HEK293 (cell line): ENCODE results near the gene TEDDM1.
A peak's percentile ranks its signal among the peaks of the same experiment; 100 is the strongest.

Source experiments
- IKZF3 ChIP-seq: fragments of 450-650 bp; IDR thresholded peaks from 2 replicates; pipeline ENCODE4 v1.5.0; 2018; ENCODE audit warnings: missing biosample characterization, mild to moderate bottlenecking, missing genetic modification characterization, moderate library complexity
- KLF1 ChIP-seq: fragments of 450-650 bp; formaldehyde crosslinking; IDR thresholded peaks from 2 replicates; pipeline ENCODE4 v1.5.1; 2016; ENCODE audit warnings: missing biosample characterization, missing genetic modification characterization
- MYNN ChIP-seq: fragments of 450-650 bp; formaldehyde crosslinking; IDR thresholded peaks from 2 replicates; pipeline ENCODE4 v1.5.1; 2016; ENCODE audit warnings: missing biosample characterization, missing genetic modification characterization, borderline replicate concordance
- PRDM6 ChIP-seq: fragments of 450-650 bp; formaldehyde crosslinking; IDR thresholded peaks from 2 replicates; pipeline ENCODE4 v1.5.1; 2017; ENCODE audit warnings: missing biosample characterization, missing genetic modification characterization
- SCRT2 ChIP-seq: fragments of 450-650 bp; formaldehyde crosslinking; IDR thresholded peaks from 2 replicates; pipeline ENCODE4 v1.5.1; 2016; ENCODE audit warnings: missing biosample characterization, missing genetic modification characterization
- SP2 ChIP-seq: fragments of 450-650 bp; formaldehyde crosslinking; IDR thresholded peaks from 2 replicates; pipeline ENCODE4 v1.5.1; 2016; ENCODE audit warnings: missing biosample characterization, missing genetic modification characterization
- ZBTB11 ChIP-seq: fragments of 450-650 bp; formaldehyde crosslinking; conservative IDR thresholded peaks from 2 replicates; pipeline ENCODE4 v1.5.1; 2016; ENCODE audit warnings: low read depth, missing biosample characterization, missing genetic modification characterization
- ZBTB26 ChIP-seq: fragments of 450-650 bp; formaldehyde crosslinking; optimal IDR thresholded peaks from 2 replicates; pipeline ENCODE3; 2016; ENCODE audit warnings: missing biosample characterization, mild to moderate bottlenecking, missing genetic modification characterization
- ZBTB44 ChIP-seq: fragments of 450-650 bp; IDR thresholded peaks from 2 replicates; pipeline ENCODE4 v1.5.1; 2018; ENCODE audit warnings: missing biosample characterization, mild to moderate bottlenecking, missing genetic modification characterization
- ZBTB8A ChIP-seq: fragments of 450-650 bp; formaldehyde crosslinking; IDR thresholded peaks from 2 replicates; pipeline ENCODE4 v1.5.1; 2016; ENCODE audit warnings: missing biosample characterization, missing genetic modification characterization
- ZFHX2 ChIP-seq: fragments of 450-650 bp; formaldehyde crosslinking; conservative IDR thresholded peaks from 2 replicates; pipeline ENCODE4 v1.5.1; 2016; ENCODE audit warnings: missing biosample characterization, missing genetic modification characterization
- ZNF155 ChIP-seq: fragments of 450-650 bp; formaldehyde crosslinking; IDR thresholded peaks from 2 replicates; pipeline ENCODE4 v1.5.1; 2016; ENCODE audit warnings: missing biosample characterization, missing genetic modification characterization
- ZNF24 ChIP-seq: fragments of 450-650 bp; formaldehyde crosslinking; IDR thresholded peaks from 2 replicates; pipeline ENCODE4 v1.5.1; 2016; ENCODE audit warnings: missing biosample characterization, missing genetic modification characterization
- ZNF350 ChIP-seq: fragments of 450-650 bp; formaldehyde crosslinking; IDR thresholded peaks from 2 replicates; pipeline ENCODE4 v1.5.0; 2017; ENCODE audit warnings: missing biosample characterization, mild to moderate bottlenecking, missing genetic modification characterization
- ZNF423 ChIP-seq: fragments of 450-650 bp; formaldehyde crosslinking; IDR thresholded peaks from 2 replicates; pipeline ENCODE4 v1.5.1; 2016; ENCODE audit warnings: missing biosample characterization, missing genetic modification characterization
- ZNF600 ChIP-seq: fragments of 450-650 bp; formaldehyde crosslinking; IDR thresholded peaks from 2 replicates; pipeline ENCODE4 v1.5.1; 2016; ENCODE audit warnings: missing biosample characterization, missing genetic modification characterization
- ZNF660 ChIP-seq: fragments of 450-650 bp; IDR thresholded peaks from 2 replicates; pipeline ENCODE4 v1.5.1; 2018; ENCODE audit warnings: missing biosample characterization, mild to moderate bottlenecking, missing genetic modification characterization
- ZSCAN30 ChIP-seq: fragments of 450-650 bp; IDR thresholded peaks from 2 replicates; pipeline ENCODE4 v1.5.1; 2018; ENCODE audit warnings: missing biosample characterization, mild to moderate bottlenecking, missing genetic modification characterization, moderate library complexity
- TF ChIP-seq, protein P1 (sequence below): fragments of 450-650 bp; formaldehyde crosslinking; IDR thresholded peaks from 2 replicates; pipeline ENCODE4 v1.5.1; 2016; ENCODE audit warnings: missing biosample characterization, missing genetic modification characterization
- TF ChIP-seq, protein P2 (sequence below): fragments of 450-650 bp; formaldehyde crosslinking; IDR thresholded peaks from 2 replicates; pipeline ENCODE4 v1.5.1; 2017; ENCODE audit warnings: missing biosample characterization, missing genetic modification characterization
- TF ChIP-seq, protein P3 (sequence below): fragments of 450-650 bp; formaldehyde crosslinking; IDR thresholded peaks from 2 replicates; pipeline ENCODE4 v1.5.1; 2017; ENCODE audit warnings: missing biosample characterization, missing genetic modification characterization

Gene TEDDM1

GRCh38 chr1:182392050-182393028 is 8.1 kb downstream of the TEDDM1 start (continued):
- TF ChIP-seq, protein P1, sequence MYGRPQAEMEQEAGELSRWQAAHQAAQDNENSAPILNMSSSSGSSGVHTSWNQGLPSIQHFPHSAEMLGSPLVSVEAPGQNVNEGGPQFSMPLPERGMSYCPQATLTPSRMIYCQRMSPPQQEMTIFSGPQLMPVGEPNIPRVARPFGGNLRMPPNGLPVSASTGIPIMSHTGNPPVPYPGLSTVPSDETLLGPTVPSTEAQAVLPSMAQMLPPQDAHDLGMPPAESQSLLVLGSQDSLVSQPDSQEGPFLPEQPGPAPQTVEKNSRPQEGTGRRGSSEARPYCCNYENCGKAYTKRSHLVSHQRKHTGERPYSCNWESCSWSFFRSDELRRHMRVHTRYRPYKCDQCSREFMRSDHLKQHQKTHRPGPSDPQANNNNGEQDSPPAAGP (tag by site-specific recombination), result peak; percentile 35; the same call in 1 of the 2 replicates
- TF ChIP-seq ZBTB26 (tag by site-specific recombination) (peak; percentile 50), IKZF3 (tag by site-specific recombination) (peak; percentile 78), ZNF660 (tag by site-specific recombination) (0 out of 2 replicates have a peak, but pooled peaks have one; percentile 11), SCRT2 (tag by site-specific recombination) (peak; percentile 55), ZFHX2 (peak; percentile 55), ZNF24 (tag by site-specific recombination) (0 out of 2 replicates have a peak, but pooled peaks have one; percentile 18), ZNF600 (peak; percentile 17; the same call in 1 of the 2 replicates), ZBTB44 (tag by site-specific recombination) (no peak), ZNF155 (tag by site-specific recombination) (no peak), ZBTB8A (tag by site-specific recombination) (peak; percentile 93), ZNF423 (peak; percentile 90), PRDM6 (tag by site-specific recombination) (peak; percentile 37; the same call in 1 of the 2 replicates), SP2 (tag by site-specific recombination) (0 out of 2 replicates have a peak, but pooled peaks have one; percentile 6), ZSCAN30 (tag by site-specific recombination) (peak; percentile 13; the same call in 1 of the 2 replicates), ZNF350 (tag by site-specific recombination) (no peak), KLF1 (tag by site-specific recombination) (peak; percentile 44), ZBTB11 (tag by site-specific recombination) (peak; percentile 28; the same call in 1 of the 2 replicates), MYNN (tag by site-specific recombination) (no peak)
- TF ChIP-seq, protein P2, sequence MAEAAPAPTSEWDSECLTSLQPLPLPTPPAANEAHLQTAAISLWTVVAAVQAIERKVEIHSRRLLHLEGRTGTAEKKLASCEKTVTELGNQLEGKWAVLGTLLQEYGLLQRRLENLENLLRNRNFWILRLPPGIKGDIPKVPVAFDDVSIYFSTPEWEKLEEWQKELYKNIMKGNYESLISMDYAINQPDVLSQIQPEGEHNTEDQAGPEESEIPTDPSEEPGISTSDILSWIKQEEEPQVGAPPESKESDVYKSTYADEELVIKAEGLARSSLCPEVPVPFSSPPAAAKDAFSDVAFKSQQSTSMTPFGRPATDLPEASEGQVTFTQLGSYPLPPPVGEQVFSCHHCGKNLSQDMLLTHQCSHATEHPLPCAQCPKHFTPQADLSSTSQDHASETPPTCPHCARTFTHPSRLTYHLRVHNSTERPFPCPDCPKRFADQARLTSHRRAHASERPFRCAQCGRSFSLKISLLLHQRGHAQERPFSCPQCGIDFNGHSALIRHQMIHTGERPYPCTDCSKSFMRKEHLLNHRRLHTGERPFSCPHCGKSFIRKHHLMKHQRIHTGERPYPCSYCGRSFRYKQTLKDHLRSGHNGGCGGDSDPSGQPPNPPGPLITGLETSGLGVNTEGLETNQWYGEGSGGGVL, result peak; percentile 93
- TF ChIP-seq, protein P3, sequence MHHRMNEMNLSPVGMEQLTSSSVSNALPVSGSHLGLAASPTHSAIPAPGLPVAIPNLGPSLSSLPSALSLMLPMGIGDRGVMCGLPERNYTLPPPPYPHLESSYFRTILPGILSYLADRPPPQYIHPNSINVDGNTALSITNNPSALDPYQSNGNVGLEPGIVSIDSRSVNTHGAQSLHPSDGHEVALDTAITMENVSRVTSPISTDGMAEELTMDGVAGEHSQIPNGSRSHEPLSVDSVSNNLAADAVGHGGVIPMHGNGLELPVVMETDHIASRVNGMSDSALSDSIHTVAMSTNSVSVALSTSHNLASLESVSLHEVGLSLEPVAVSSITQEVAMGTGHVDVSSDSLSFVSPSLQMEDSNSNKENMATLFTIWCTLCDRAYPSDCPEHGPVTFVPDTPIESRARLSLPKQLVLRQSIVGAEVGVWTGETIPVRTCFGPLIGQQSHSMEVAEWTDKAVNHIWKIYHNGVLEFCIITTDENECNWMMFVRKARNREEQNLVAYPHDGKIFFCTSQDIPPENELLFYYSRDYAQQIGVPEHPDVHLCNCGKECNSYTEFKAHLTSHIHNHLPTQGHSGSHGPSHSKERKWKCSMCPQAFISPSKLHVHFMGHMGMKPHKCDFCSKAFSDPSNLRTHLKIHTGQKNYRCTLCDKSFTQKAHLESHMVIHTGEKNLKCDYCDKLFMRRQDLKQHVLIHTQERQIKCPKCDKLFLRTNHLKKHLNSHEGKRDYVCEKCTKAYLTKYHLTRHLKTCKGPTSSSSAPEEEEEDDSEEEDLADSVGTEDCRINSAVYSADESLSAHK (tag by site-specific recombination), result 0 out of 2 replicates have a peak, but pooled peaks have one; percentile 12
